ENCODE results near the gene GALNS.
"Not testable (repeated sequence)": the region's sequence is repeated elsewhere in the genome, so short reads cannot be mapped to it uniquely, and the experiment has no call there.

Gene GALNS

GRCh38 chr16:88889702-88890352 lies 33.1 kb upstream of the GALNS start:
- DNase-seq (ENCODE audit: low read depth in 2 of 2): not testable (repeated sequence)

GRCh38 chr16:88888461-88889387 lies 32.0 kb upstream of the GALNS start:
- no peak for DNase-seq (ENCODE audit: low read depth in 2 of 2)

- no peak for DNase-seq (ENCODE audit: low read depth in 2 of 2)
Observed at GRCh38 chr16:88888057-88888456, 31.3 kb upstream of the GALNS start.

GRCh38 chr16:88886845-88887521 lies 30.2 kb upstream of the GALNS start:
- DNase-seq (ENCODE audit: low read depth in 2 of 2): no peak

DNA sequence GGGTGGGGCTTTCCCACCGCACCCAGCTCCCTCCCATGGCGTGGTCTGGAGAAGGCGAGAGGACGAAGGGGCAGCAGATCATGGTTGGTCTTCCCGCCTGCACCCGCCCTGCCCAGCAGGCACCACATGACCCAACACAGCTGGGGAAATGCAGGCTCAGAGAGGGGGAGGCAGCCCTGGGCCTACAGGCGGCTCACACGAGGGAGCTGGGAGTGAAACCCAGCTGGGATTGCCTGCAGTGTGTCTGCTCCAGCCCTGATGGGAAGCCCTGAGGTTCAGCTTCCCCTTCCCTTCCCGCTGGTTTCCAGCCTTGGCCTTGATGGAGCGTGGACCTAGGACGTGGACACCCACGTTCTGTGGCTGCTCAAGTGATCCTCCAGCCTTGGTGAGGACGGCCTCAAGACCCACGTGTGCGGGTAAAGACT lies 29.7 kb upstream of the GALNS start:
- DNase-seq (ENCODE audit: low read depth in 2 of 2): no peak

DNA sequence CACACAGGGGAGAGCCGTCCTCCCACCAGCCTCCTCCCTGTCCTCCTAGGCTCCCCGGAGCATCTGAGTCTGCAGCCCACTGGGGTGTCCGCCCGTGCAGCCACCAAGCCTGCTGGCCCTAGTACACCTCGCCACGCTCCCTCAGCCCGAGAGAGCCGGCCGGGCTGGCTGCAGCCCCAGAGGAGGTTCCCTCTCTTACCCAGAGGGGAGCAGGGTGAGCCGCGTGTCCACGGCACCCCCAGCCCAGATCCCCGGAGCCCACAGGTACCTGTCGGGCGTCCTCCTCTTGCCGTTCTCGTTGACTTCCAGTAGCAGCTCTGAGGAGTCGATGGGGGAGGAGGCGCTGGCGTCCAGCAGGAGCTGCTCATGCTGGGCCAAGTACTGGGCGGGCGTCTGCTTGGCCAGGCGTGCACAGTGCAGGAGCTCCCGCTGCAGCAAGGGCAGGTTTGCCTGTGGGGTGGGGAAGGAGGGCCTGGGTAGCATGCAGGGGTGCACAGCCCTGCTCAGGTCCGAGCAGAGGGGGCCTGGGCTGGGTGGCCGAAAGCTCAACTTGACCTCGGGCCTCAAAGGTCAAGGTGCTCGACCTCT lies 29.0 kb upstream of the GALNS start:
- no peak for DNase-seq (ENCODE audit: low read depth in 2 of 2)

DNA sequence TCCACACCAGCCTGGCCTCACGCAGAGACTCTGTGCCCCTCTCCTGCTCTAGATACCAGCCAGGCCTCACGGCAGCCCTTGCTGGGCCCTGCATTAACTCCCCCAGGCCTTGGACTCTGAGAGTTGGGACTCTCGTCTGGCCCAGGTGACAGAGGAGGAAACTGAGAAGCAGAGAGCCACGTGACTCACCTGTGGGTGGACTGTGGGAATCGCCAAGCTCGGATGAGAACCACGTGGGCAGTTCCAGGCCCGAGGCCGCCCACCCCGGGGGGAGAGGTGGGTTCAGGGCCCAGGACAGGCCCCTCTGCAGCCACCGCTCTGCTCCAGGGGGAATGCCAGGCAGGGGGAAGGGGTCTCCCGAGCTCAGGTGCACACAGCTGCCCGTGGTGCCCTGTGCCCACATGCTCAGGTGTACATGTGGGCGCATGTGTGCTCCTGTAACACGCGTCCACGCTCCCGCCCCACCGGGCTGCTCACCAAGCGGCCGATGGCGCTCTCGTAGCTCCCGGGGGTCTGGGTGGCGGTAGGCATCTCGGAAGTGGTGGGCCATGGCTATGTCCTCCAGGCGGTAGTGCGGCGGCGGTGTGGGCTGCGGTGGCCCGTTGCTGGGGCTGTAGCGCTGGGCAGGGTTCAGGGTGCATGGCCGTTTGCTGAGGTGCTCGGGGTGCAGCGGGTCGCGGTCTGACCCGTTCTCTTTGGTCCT lies 28.0 kb upstream of the GALNS start:
- no peak for DNase-seq (ENCODE audit: low read depth in 2 of 2)

- DNase-seq (ENCODE audit: low read depth in 2 of 2): no peak
Observed at GRCh38 chr16:88883946-88884345, 27.2 kb upstream of the GALNS start.

DNA sequence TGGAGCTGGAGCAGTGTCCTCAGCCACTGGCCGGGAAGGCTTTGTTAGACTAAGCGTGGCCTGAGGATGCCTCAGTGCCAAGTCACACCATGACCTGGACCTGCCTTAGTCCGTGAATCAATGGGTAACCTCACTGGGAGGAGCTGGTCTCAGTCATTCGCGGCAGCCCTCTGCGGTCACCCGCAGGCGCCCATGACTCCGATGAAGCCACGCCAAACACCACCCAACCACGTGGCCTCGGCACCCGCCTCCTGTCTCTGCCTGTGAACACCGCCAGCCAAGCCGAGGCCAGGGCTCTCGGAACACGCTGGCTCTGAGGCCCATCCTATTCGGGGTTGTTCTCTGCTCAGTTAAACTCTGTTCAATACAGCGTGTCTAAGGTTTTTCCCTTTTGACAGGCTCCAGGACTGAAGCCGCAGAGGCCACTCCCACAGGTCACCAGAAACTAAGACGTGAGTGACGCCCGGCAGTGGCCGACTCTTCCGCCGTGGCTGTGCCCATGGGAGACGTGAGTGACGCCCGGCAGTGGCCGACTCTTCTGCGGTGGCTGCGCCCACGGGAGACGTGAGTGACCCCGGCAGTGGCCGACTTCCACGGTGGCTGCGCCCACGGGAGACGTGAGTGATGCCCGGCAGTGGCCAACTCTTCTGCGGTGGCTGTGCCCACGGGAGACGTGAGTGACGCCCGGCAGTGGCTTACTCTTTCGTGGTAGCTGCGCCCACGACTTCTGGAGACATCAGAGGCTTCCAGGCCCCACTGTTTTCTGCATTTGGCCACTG lies 26.6 kb upstream of the GALNS start:
- no peak for DNase-seq (ENCODE audit: low read depth in 2 of 2)

DNA sequence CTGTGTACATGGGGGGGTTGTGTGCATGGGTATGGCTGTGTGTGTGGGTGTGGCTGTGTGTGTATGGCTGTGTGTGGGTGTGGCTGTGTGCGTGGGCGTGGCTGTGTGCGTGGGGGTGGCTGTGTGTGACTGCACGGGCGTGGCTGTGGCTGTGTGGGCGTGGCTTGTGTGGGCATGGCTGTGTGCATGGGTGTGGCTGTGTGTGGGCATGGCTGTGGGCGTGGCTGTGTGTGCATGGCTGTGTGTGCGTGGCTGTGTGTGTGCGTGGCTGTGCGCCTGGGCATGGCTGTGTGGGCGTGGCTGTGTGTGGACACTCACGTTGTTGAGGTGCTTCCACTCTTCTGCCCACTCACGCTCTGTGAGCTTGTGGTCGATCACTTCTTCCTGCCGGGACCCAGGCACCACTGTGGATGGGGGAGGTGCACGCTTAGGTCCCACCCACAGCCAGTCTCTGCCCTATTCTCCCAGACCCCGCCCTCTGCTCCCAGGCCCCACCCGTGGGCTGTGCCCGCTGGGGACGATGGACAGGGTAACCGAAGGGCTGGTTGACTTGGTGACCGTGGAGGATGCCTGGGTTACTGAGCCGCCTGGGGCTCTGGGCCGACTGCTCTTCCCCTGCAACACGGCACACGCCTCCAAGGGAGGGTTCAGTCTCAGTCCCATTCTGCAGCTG lies 25.7 kb upstream of the GALNS start:
- DNase-seq (ENCODE audit: low read depth in 2 of 2): no peak

DNA sequence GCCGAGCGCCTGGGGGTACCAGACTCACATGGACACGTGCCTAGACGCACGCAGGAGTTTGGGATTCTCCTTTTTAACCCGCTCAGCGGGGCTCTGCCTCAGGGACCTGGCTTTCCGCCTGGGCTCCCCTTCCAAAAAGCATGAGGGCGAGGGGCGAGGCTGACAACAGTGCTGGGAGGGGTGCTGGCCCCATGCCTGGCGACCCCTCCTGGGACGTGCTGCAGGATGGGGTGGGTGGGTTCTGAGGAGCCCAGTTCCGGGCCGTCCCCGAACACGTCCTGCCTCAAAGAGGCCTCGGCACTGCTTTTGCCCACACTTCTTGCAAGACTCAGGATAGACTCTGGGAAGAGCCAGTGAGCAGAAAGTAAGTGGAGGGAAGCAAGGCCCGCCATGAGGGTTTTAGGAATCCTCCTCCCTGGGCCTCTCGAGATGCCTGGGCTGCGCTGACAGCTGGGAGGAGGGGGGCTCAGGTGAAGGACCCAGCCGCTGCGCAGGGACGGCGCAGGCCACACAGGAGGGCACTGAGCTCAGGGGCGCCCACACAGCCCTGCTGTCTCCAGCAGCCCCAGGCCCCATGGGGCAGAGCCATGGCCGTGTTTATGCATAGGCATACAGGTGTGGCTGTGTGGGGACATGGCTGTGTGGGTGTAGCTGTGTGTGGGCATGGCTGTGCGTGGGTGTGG lies 25.1 kb upstream of the GALNS start:
- DNase-seq (ENCODE audit: low read depth in 2 of 2): no peak

DNA sequence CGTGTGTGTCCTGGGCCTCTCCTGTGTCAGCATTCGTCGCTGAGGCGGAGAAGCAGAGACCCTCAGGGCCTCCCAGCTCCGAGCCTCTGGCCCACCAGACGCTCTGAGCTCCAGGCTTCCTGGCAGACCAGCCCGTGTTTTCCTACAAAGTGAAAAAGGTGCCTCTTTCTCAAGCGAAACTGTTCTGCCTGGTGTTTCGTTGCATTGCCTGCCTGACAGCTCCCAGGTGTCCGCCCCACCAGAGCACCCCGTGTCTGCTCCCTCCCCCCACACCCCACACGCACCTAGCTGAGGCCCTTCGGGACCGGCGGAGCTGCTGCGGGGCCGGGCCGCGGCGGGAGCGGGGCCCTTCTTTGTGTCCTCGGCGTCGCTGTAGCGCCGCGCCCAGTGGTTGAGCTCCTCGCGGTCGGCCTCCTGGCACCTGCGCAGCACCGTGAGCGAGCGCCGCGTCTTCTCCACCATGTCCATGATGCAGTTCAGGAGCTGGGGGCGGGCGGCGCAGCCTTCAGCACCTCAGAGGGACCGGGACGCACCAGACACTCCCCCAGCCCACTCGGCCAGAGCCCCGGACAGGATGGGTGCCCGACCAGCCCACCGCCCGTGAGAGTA lies 24.4 kb upstream of the GALNS start:
- DNase-seq (ENCODE audit: low read depth in 2 of 2): no peak

- DNase-seq (ENCODE audit: low read depth in 2 of 2): no peak
Observed at GRCh38 chr16:88880226-88881006, 23.7 kb upstream of the GALNS start.

- no peak for DNase-seq (ENCODE audit: low read depth in 2 of 2)
Observed at GRCh38 chr16:88879788-88880055, 23.0 kb upstream of the GALNS start.

DNA sequence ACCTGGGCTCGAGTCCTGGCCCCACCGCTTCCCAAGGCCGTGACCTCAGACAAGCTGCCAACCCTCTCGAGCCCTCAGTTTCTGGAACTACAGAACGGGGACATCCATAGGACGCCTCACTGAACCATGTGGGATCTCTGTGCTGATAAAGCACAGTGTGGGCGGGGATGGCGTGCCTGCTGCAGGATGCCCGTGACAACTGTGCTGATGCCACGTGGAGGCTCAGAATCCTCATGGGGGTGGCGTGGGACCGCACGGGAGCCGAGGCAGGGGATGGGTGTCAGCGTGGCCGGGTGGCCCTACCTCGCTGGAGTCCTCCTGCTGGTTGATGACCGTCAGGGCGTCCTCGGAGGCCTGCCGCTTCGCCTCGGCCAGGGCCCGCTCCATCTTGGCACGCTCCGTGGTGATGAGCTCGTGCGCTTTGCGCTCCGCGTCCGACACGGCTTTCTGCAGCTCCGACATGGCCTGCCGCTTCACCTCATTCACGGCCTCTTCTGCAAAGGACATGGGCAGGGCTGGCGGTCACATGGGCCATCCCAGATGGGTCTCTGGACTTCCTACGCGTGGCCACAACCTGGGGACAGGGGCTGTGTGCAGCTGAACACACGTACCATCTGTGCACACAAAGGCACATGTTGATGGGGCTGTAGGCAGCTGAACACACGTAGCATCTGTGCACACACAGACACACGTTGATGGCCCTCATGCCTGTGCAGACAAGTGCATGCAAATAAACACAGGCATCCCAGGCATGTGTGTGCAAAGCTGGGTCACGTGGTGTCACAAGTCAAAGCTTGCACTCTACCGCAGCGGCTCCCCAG lies 22.4 kb upstream of the GALNS start:
- DNase-seq (ENCODE audit: low read depth in 2 of 2): no peak

GRCh38 chr16:88878356-88878755 lies 21.6 kb upstream of the GALNS start:
- no peak for DNase-seq (ENCODE audit: low read depth in 2 of 2)

DNA sequence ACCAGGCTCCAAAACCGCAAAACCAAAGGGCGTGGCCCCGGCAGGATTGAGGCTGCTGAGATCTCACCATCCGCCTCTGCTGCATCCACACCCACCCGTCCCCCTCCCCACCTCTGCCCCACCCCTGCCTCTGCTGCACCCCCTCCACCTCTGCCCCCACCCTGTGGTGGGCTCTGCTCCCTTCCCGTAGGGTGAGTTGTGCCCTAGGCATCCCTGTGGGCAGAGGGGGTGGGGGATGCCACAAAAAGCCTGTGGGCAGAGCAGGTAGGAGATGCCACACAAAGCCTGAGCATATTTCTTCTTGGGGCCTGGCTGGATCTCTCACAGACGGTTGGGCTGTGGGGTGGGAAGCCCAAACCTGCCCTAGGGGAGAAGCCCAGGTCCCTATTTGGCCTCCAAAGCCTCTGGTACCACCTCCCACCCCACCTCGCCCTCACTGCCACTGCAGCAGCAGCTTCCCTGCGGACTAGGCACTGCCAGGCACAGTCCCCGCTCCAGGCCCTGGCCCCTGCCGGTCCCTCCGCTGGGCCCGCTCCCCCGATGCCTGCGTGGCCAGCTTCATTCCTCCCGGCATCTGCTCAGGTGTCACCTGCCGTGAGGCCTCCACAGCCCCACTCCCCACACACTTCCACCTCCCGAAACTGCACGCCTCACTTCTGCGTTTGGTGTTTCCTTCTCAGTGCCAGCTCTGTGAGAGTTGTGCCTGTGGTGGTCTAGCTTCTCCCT lies 21.0 kb upstream of the GALNS start:
- no peak for DNase-seq (ENCODE audit: low read depth in 2 of 2)

All from stimulated activated CD4-positive, alpha-beta T cell treated with anti-CD3 and anti-CD28 coated beads, Interleukin-12 subunit alpha, Interleukin-12 subunit beta, amount 100 ng/mL, for 24 hours (primary cell).